Neural cell (in vitro differentiated cells): Measurements from ENCODE around the gene SSMEM1.

ENCODE experiments used
- CTCF ChIP-seq: fragments of 450-650 bp; IDR thresholded peaks from 2 replicates; pipeline ENCODE4 v1.5.1; 2014; ENCODE audit warnings: antibody characterized with exemption, mild to moderate bottlenecking, moderate library complexity; ENCODE audit not compliant: poor library complexity, severe bottlenecking
- POLR2AphosphoS5 ChIP-seq: IDR thresholded peaks from 2 replicates; pipeline ENCODE4 v1.6.1; 2012
- TAF1 ChIP-seq: IDR thresholded peaks from 2 replicates; pipeline ENCODE4 v1.6.1; 2012; ENCODE audit warnings: low read depth

- no peak for TF ChIP-seq TAF1
- TF ChIP-seq CTCF: no peak
- TF ChIP-seq POLR2AphosphoS5: no peak
Measured at GRCh38 chr7:130216025-130216424, 8.4 kb downstream of the SSMEM1 start.
